Fibroblast of pulmonary artery (primary cell): ENCODE results near the gene RHBDF2.
A peak's percentile ranks its signal among the peaks of the same experiment; 100 is the strongest.

Experiments used
- DNase-seq: peaks from one replicate; pipeline ENCODE4 v3.0.0-alpha.2; 2010; ENCODE audit warnings: low read depth
- H3K4me3 ChIP-seq: replicated peaks from 2 replicates; pipeline ENCODE4 v1.5.1; 2011; ENCODE audit warnings: low read depth, mild to moderate bottlenecking, control low read depth, low read length, moderate library complexity
- CTCF ChIP-seq: IDR thresholded peaks from 2 replicates; pipeline ENCODE4 v1.5.1; 2011; ENCODE audit warnings: mild to moderate bottlenecking, control low read depth, low read length, inconsistent platforms; ENCODE audit errors: missing control alignments

Gene RHBDF2

GRCh38 chr17:76451506-76451905 is 49.7 kb downstream of the RHBDF2 start:
- TF ChIP-seq CTCF: no peak
- H3K4me3 ChIP-seq: peak overlapping the region; percentile 71
- no peak for DNase-seq

GRCh38 chr17:76449126-76449525 is 52.1 kb downstream of the RHBDF2 start:
- no peak for TF ChIP-seq CTCF
- no peak overlapping the region for H3K4me3 ChIP-seq
- no peak for DNase-seq

GRCh38 chr17:76447931-76448652 is 53.1 kb downstream of the RHBDF2 start:
- TF ChIP-seq CTCF: no peak
- no peak for DNase-seq
- H3K4me3 ChIP-seq: no peak overlapping the region

GRCh38 chr17:76446449-76447231 is 54.6 kb downstream of the RHBDF2 start:
- peak overlapping the region; percentile 8 for H3K4me3 ChIP-seq
- peak; percentile 83 for DNase-seq
- no peak for TF ChIP-seq CTCF

GRCh38 chr17:76445697-76446448 is 55.4 kb downstream of the RHBDF2 start:
- peak overlapping the region; percentile 8 for H3K4me3 ChIP-seq
- no peak for DNase-seq
- no peak for TF ChIP-seq CTCF

GRCh38 chr17:76444518-76445311 is 56.5 kb downstream of the RHBDF2 start:
- H3K4me3 ChIP-seq: no peak overlapping the region
- peak; percentile 36 for DNase-seq
- no peak for TF ChIP-seq CTCF
